HL-60 (cell line): ENCODE measurements around the gene PTPRT.

ENCODE experiments used
- DNase-seq, 2 experiments: peaks; one replicate each; pipeline ENCODE4 v3.0.0-alpha.2; 2010 to 2020; ENCODE audit warnings: low read depth in 1 of 2, low spot score in 1 of 2
- H3K27ac ChIP-seq: fragments of 250-450 bp; sonication (Bioruptor Pico); replicated peaks from 2 replicates; pipeline ENCODE4 v1.5.1; 2020; ENCODE audit warnings: mild to moderate bottlenecking, moderate library complexity
- H3K27me3 ChIP-seq: fragments of 250-450 bp; sonication (Bioruptor Pico); 2 replicates; pipeline ENCODE4 v1.5.1; 2021; ENCODE audit warnings: mild to moderate bottlenecking, moderate library complexity; ENCODE audit not compliant: insufficient read depth, poor library complexity, severe bottlenecking
- H3K4me3 ChIP-seq: replicated peaks from 2 replicates; pipeline ENCODE4 v1.5.1; 2011; ENCODE audit warnings: mild to moderate bottlenecking, control low read depth, low read length; ENCODE audit not compliant: insufficient read depth
- CTCF ChIP-seq: IDR thresholded peaks from one replicate; pipeline ENCODE4 v1.5.1; 2011; ENCODE audit warnings: low read length, control low read depth, inconsistent platforms; ENCODE audit not compliant: insufficient read depth
- GABPA ChIP-seq: IDR thresholded peaks from 2 replicates; pipeline ENCODE4 v1.6.1; 2012; ENCODE audit warnings: low read depth
- POLR2AphosphoS5 ChIP-seq: IDR thresholded peaks from 2 replicates; pipeline ENCODE4 v1.6.1; 2012; ENCODE audit warnings: low read depth
- SPI1 ChIP-seq: IDR thresholded peaks from 2 replicates; pipeline ENCODE4 v1.6.1; 2012; ENCODE audit warnings: low read depth, mild to moderate bottlenecking, borderline replicate concordance
- TF ChIP-seq, protein P1 (sequence below): IDR thresholded peaks from 2 replicates; pipeline ENCODE4 v1.6.1; 2012; ENCODE audit warnings: low read depth; ENCODE audit not compliant: insufficient replicate concordance

The PTPRT gene

DNA sequence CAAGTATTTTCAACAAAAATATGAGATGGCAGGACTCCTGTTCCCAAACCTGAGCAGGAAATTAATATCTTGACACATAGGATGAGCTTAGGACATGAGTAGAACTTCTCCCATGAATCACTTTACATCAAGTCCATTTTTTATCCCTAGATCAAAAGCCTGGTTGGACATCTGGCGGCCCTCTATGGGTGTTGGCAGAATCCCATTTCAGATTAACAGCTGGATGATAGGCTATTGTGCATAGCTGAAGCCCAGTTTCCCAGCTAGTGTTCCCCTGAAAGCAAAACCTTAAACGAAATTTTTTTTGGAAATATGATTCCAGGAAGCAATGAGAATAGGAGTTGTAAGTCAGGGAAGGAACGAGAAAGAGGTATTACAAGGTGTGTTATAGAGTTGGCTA lies 1122.1 kb downstream of the PTPRT start:
- Histone ChIP-seq H3K27me3 (no peaks in the 10 kb centered on the region), H3K4me3 (no peak overlapping the region), H3K27ac (no peak overlapping the region)
- TF ChIP-seq, protein P1, sequence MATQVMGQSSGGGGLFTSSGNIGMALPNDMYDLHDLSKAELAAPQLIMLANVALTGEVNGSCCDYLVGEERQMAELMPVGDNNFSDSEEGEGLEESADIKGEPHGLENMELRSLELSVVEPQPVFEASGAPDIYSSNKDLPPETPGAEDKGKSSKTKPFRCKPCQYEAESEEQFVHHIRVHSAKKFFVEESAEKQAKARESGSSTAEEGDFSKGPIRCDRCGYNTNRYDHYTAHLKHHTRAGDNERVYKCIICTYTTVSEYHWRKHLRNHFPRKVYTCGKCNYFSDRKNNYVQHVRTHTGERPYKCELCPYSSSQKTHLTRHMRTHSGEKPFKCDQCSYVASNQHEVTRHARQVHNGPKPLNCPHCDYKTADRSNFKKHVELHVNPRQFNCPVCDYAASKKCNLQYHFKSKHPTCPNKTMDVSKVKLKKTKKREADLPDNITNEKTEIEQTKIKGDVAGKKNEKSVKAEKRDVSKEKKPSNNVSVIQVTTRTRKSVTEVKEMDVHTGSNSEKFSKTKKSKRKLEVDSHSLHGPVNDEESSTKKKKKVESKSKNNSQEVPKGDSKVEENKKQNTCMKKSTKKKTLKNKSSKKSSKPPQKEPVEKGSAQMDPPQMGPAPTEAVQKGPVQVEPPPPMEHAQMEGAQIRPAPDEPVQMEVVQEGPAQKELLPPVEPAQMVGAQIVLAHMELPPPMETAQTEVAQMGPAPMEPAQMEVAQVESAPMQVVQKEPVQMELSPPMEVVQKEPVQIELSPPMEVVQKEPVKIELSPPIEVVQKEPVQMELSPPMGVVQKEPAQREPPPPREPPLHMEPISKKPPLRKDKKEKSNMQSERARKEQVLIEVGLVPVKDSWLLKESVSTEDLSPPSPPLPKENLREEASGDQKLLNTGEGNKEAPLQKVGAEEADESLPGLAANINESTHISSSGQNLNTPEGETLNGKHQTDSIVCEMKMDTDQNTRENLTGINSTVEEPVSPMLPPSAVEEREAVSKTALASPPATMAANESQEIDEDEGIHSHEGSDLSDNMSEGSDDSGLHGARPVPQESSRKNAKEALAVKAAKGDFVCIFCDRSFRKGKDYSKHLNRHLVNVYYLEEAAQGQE = no peak
- TF ChIP-seq SPI1 (no peak), CTCF (no peak), GABPA (no peak), POLR2AphosphoS5 (no peak)
- DNase-seq = no peak

- no peak overlapping the region for H3K27ac ChIP-seq
- H3K27me3 ChIP-seq = no peaks in the 10 kb centered on the region
- no peak for TF ChIP-seq SPI1
- TF ChIP-seq, protein P1 = no peak
- no peak for TF ChIP-seq GABPA
- TF ChIP-seq POLR2AphosphoS5 = no peak
- no peak for TF ChIP-seq CTCF
- H3K4me3 ChIP-seq = no peak overlapping the region
- no peak for DNase-seq
These were observed 1122.5 kb downstream of the PTPRT start for GRCh38 chr20:42067174-42067573.

DNA sequence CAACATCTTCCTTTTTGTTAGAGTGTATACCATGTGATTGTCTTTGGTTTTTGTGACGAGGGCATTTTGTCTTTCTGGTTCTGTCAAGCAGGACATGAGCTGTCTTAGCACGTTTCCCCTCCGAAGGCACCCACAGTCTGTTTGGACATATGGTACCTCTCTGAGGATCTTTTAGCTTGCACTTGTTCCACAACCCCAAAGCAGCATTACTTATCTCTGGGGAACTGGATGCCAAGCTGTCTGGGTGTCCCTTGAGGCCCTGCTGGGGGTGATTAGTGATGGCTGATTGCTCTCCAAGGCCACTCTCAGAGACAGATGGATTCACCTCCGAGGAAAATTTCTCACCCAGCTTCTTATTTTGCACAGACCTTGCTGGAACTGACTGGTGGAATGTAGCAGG lies 1126.6 kb downstream of the PTPRT start:
- TF ChIP-seq CTCF (no peak), GABPA (no peak), POLR2AphosphoS5 (no peak), SPI1 (no peak)
- TF ChIP-seq, protein P1 = no peak
- Histone ChIP-seq H3K4me3 (no peak overlapping the region), H3K27ac (no peak overlapping the region), H3K27me3 (no peaks in the 10 kb centered on the region)
- DNase-seq = no peak
